HepG2 (cell line): ENCODE results near the gene VAMP8. TPM values are rescaled to one million over a fixed set of nuclear protein-coding genes. Genes with fewer than 3 reads are reported as not detected.

Experiments used
- AHDC1 ChIP-seq: sonication (generic); formaldehyde crosslinking; IDR thresholded peaks from 2 replicates; pipeline ENCODE4 v1.5.1; 2020; ENCODE audit warnings: mild to moderate bottlenecking, missing genetic modification reagents, borderline replicate concordance
- BORCS8-MEF2B ChIP-seq: sonication (generic); formaldehyde crosslinking; IDR thresholded peaks from 2 replicates; pipeline ENCODE4 v1.8.0; 2022; ENCODE audit warnings: mild to moderate bottlenecking, missing genetic modification reagents
- HMGA1 ChIP-seq: sonication (generic); formaldehyde crosslinking; conservative IDR thresholded peaks from 2 replicates; pipeline ENCODE4 v1.4.0; 2020; ENCODE audit warnings: missing genetic modification reagents
- JARID2 ChIP-seq: sonication (generic); formaldehyde crosslinking; IDR thresholded peaks from 2 replicates; pipeline ENCODE4 v1.8.1; 2023; ENCODE audit warnings: missing genetic modification reagents, inconsistent platforms; ENCODE audit not compliant: insufficient replicate concordance
- MAFG ChIP-seq: sonication (generic); formaldehyde crosslinking; IDR thresholded peaks from 2 replicates; pipeline ENCODE4 v1.5.1; 2020; ENCODE audit warnings: mild to moderate bottlenecking, missing genetic modification reagents
- NR3C1 ChIP-seq: sonication (generic); formaldehyde crosslinking; IDR thresholded peaks from 2 replicates; pipeline ENCODE4 v1.4.0; 2020; ENCODE audit warnings: missing genetic modification reagents
- TEAD3 ChIP-seq: optimal IDR thresholded peaks from 2 replicates; pipeline ENCODE3; 2016; ENCODE audit warnings: borderline replicate concordance
- ZHX1 ChIP-seq: sonication (generic); formaldehyde crosslinking; IDR thresholded peaks from 2 replicates; pipeline ENCODE4 v1.8.1; 2022; ENCODE audit warnings: low read depth, mild to moderate bottlenecking, missing genetic modification reagents
- ZNF253 ChIP-seq: sonication (generic); formaldehyde crosslinking; IDR thresholded peaks from 2 replicates; pipeline ENCODE4 v1.8.0; 2022; ENCODE audit warnings: mild to moderate bottlenecking, missing genetic modification reagents, borderline replicate concordance
- ZNF263 ChIP-seq: sonication (generic); formaldehyde crosslinking; IDR thresholded peaks from 2 replicates; pipeline ENCODE4 v1.4.0; 2020; ENCODE audit warnings: missing genetic modification reagents
- ZNF570 ChIP-seq: sonication (generic); formaldehyde crosslinking; IDR thresholded peaks from 2 replicates; pipeline ENCODE4 v1.4.0; 2020; ENCODE audit warnings: mild to moderate bottlenecking, missing genetic modification reagents, borderline replicate concordance
- polyA plus RNA-seq, 8 experiments: library from polyadenylated mRNA; depleted of rRNA in 3 of 8; stranded (reverse) in 7 of 8; unstranded in 1 of 8; fragments of >200 nt; fragmentation: Illumina TruSeq in 4 of 8; extraction: Trizol in 4 of 8; gene quantifications; 2 replicates each; pipeline versions ENCODE4 v1.2.1 to v1.2.3, GENCODE V29; 2011 to 2016; ENCODE audit warnings: low read depth in 4 of 8, missing spikeins in 1 of 8, mixed read lengths in 1 of 8; ENCODE audit not compliant: insufficient read depth in 1 of 8
- total RNA-seq, 5 experiments: library from RNA; depleted of rRNA; stranded (reverse); fragments of >200 nt; fragmentation: Illumina TruSeq; extraction: Trizol; gene quantifications; 2 replicates each; pipeline ENCODE4 v1.2.3, GENCODE V29; 2016; ENCODE audit warnings: low read depth in 1 of 5
- TF ChIP-seq, protein P1 (sequence below): sonication (generic); formaldehyde crosslinking; conservative IDR thresholded peaks from 2 replicates; pipeline ENCODE4 v1.4.0; 2020; ENCODE audit warnings: mild to moderate bottlenecking, missing genetic modification reagents, moderate library complexity
- TF ChIP-seq, protein P2 (sequence below): sonication (generic); formaldehyde crosslinking; IDR thresholded peaks from 2 replicates; pipeline ENCODE4 v1.4.0; 2020; ENCODE audit warnings: missing genetic modification reagents
- TF ChIP-seq, protein P3 (sequence below): sonication (generic); formaldehyde crosslinking; IDR thresholded peaks from 2 replicates; pipeline ENCODE4 v1.5.0; 2020; ENCODE audit warnings: mild to moderate bottlenecking, missing genetic modification reagents

Gene VAMP8
- total and polyA plus RNA-seq, 2 of the 13 experiments (the other 11 are each of a cell fraction or from before 2014, with no cell fraction given): 83.3 to 157 TPM

GRCh38 chr2:85584354-85584856 lies 7.0 kb downstream of the VAMP8 start, which contains the start of gene VAMP5 (continued):
- TF ChIP-seq ZHX1 (CRISPR knock-in tag) (peak; percentile 91; the same call in 1 of the 2 replicates), ZNF263 (no peak), HMGA1 (no peak), BORCS8-MEF2B (CRISPR knock-in tag) (peak; percentile 51; the same call in 1 of the 2 replicates), JARID2 (CRISPR knock-in tag) (peak; percentile 85), MAFG (CRISPR knock-in tag) (no peak), AHDC1 (CRISPR knock-in tag) (no peak), TEAD3 (CRISPR knock-in tag) (peak; percentile 54), NR3C1 (CRISPR knock-in tag) (no peak), ZNF570 (CRISPR knock-in tag) (peak; percentile 94; the same call in 1 of the 2 replicates), ZNF253 (CRISPR knock-in tag) (peak; percentile 91; the same call in 1 of the 2 replicates)
- TF ChIP-seq, protein P1, sequence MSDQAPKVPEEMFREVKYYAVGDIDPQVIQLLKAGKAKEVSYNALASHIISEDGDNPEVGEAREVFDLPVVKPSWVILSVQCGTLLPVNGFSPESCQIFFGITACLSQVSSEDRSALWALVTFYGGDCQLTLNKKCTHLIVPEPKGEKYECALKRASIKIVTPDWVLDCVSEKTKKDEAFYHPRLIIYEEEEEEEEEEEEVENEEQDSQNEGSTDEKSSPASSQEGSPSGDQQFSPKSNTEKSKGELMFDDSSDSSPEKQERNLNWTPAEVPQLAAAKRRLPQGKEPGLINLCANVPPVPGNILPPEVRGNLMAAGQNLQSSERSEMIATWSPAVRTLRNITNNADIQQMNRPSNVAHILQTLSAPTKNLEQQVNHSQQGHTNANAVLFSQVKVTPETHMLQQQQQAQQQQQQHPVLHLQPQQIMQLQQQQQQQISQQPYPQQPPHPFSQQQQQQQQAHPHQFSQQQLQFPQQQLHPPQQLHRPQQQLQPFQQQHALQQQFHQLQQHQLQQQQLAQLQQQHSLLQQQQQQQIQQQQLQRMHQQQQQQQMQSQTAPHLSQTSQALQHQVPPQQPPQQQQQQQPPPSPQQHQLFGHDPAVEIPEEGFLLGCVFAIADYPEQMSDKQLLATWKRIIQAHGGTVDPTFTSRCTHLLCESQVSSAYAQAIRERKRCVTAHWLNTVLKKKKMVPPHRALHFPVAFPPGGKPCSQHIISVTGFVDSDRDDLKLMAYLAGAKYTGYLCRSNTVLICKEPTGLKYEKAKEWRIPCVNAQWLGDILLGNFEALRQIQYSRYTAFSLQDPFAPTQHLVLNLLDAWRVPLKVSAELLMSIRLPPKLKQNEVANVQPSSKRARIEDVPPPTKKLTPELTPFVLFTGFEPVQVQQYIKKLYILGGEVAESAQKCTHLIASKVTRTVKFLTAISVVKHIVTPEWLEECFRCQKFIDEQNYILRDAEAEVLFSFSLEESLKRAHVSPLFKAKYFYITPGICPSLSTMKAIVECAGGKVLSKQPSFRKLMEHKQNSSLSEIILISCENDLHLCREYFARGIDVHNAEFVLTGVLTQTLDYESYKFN (CRISPR knock-in tag): peak; percentile 92
- TF ChIP-seq, protein P2, sequence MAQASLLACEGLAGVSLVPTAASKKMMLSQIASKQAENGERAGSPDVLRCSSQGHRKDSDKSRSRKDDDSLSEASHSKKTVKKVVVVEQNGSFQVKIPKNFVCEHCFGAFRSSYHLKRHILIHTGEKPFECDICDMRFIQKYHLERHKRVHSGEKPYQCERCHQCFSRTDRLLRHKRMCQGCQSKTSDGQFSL (CRISPR knock-in tag): 0 out of 2 replicates have a peak, but pooled peaks have one; percentile 18
- TF ChIP-seq, protein P3, sequence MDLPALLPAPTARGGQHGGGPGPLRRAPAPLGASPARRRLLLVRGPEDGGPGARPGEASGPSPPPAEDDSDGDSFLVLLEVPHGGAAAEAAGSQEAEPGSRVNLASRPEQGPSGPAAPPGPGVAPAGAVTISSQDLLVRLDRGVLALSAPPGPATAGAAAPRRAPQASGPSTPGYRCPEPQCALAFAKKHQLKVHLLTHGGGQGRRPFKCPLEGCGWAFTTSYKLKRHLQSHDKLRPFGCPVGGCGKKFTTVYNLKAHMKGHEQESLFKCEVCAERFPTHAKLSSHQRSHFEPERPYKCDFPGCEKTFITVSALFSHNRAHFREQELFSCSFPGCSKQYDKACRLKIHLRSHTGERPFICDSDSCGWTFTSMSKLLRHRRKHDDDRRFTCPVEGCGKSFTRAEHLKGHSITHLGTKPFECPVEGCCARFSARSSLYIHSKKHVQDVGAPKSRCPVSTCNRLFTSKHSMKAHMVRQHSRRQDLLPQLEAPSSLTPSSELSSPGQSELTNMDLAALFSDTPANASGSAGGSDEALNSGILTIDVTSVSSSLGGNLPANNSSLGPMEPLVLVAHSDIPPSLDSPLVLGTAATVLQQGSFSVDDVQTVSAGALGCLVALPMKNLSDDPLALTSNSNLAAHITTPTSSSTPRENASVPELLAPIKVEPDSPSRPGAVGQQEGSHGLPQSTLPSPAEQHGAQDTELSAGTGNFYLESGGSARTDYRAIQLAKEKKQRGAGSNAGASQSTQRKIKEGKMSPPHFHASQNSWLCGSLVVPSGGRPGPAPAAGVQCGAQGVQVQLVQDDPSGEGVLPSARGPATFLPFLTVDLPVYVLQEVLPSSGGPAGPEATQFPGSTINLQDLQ: peak; percentile 76; the same call in 1 of the 2 replicates
